Endometrium (tissue), 2 donors: ENCODE measurements around the gene LCP1.
"Not testable (repeated sequence)": the region's sequence is repeated elsewhere in the genome, so short reads cannot be mapped to it uniquely, and the experiment has no call there.

Experiments used
- FAIRE-seq: peaks from 2 replicates; lab custom pipeline; 2012; peaks lifted over from hg19 to GRCh38; lab: Jason Lieb, UNC
- donor health status: control.
- donor health status: control.

Gene LCP1

GRCh38 chr13:46181840-46182490, at the start of gene LCP1:
Gene LCP1, minus strand, starts transcription at chr13:46182177. Its CDS starts 22,515 bp downstream, at chr13:46159662.
- FAIRE-seq = no peak

- no peak for FAIRE-seq
These were observed 47.3 kb upstream of the LCP1 start for GRCh38 chr13:46229251-46229650.

- FAIRE-seq = not testable (repeated sequence)
These were observed 38.3 kb upstream of the LCP1 start for GRCh38 chr13:46220234-46220633.

GRCh38 chr13:46214741-46215140, 32.8 kb upstream of the LCP1 start:
- FAIRE-seq = not testable (repeated sequence)

- no peak for FAIRE-seq
These were observed 31.3 kb upstream of the LCP1 start for GRCh38 chr13:46213242-46213641.

- no peak for FAIRE-seq
These were observed 29.7 kb upstream of the LCP1 start, which contains the start of gene LRRC63 for GRCh38 chr13:46211483-46212351. Gene LRRC63, plus strand, starts transcription at chr13:46211928. Its CDS starts 1,107 bp downstream, at chr13:46213035.

GRCh38 chr13:46211116-46211482, 29.1 kb upstream of the LCP1 start:
- FAIRE-seq = no peak

- no peak for FAIRE-seq
These were observed 28.5 kb upstream of the LCP1 start for GRCh38 chr13:46210362-46211083.

GRCh38 chr13:46207828-46208227, 25.9 kb upstream of the LCP1 start:
- no peak for FAIRE-seq

GRCh38 chr13:46206143-46206542, 24.2 kb upstream of the LCP1 start:
- no peak for FAIRE-seq

- no peak for FAIRE-seq
These were observed 21.0 kb upstream of the LCP1 start for GRCh38 chr13:46202966-46203365.

GRCh38 chr13:46202188-46202795, 20.3 kb upstream of the LCP1 start:
- FAIRE-seq = no peak

- FAIRE-seq = no peak
These were observed 16.8 kb upstream of the LCP1 start for GRCh38 chr13:46198696-46199193.

- no peak for FAIRE-seq
These were observed 15.5 kb upstream of the LCP1 start for GRCh38 chr13:46197299-46198048.

GRCh38 chr13:46195016-46195415, 13.0 kb upstream of the LCP1 start:
- FAIRE-seq = no peak

- no peak for FAIRE-seq
These were observed 10.4 kb upstream of the LCP1 start for GRCh38 chr13:46192412-46192811.

- no peak for FAIRE-seq
These were observed 3.7 kb upstream of the LCP1 start for GRCh38 chr13:46185634-46186033.

- no peak for FAIRE-seq
These were observed 2.3 kb upstream of the LCP1 start for GRCh38 chr13:46184277-46184699.

GRCh38 chr13:46183018-46183946, 1.3 kb upstream of the LCP1 start:
- FAIRE-seq = no peak

GRCh38 chr13:46182491-46182877, 507 bp upstream of the LCP1 start:
- no peak for FAIRE-seq
